GDM1 (cell line): ENCODE results near the gene ENPP7.

ENCODE experiments used
- DNase-seq: peaks from one replicate; lab custom pipeline; 2025; lab: John Stamatoyannopoulos, UW

The ENPP7 gene

GRCh38 chr17:79702550-79703236, 28.1 kb upstream of the ENPP7 start:
- DNase-seq, result no peak

GRCh38 chr17:79704691-79705090, 26.1 kb upstream of the ENPP7 start:
- no peak for DNase-seq

- DNase-seq, result no peak
Observed at GRCh38 chr17:79705674-79706073, 25.1 kb upstream of the ENPP7 start.

GRCh38 chr17:79706931-79707850, 23.6 kb upstream of the ENPP7 start:
- no peak for DNase-seq

GRCh38 chr17:79707931-79708891, 22.5 kb upstream of the ENPP7 start:
- no peak for DNase-seq

GRCh38 chr17:79711715-79712305, 18.9 kb upstream of the ENPP7 start:
- DNase-seq, result no peak

GRCh38 chr17:79713391-79713790, 17.4 kb upstream of the ENPP7 start:
- no peak for DNase-seq

GRCh38 chr17:79714176-79715097, 16.3 kb upstream of the ENPP7 start:
- DNase-seq, result no peak

- DNase-seq, result no peak
Observed at GRCh38 chr17:79715098-79715942, 15.4 kb upstream of the ENPP7 start.

GRCh38 chr17:79715943-79716797, 14.6 kb upstream of the ENPP7 start:
- DNase-seq, result no peak

GRCh38 chr17:79720705-79721292, 9.9 kb upstream of the ENPP7 start:
- DNase-seq, result no peak

- no peak for DNase-seq
Observed at GRCh38 chr17:79721993-79722671, 8.6 kb upstream of the ENPP7 start.

- DNase-seq, result no peak
Observed at GRCh38 chr17:79722787-79723186, 8.0 kb upstream of the ENPP7 start.

GRCh38 chr17:79728169-79728907, 2.4 kb upstream of the ENPP7 start:
- DNase-seq, result peak; percentile 31

GRCh38 chr17:79728908-79729471, 1.8 kb upstream of the ENPP7 start:
- DNase-seq, result no peak

GRCh38 chr17:79729761-79730160, 982 bp upstream of the ENPP7 start:
- DNase-seq, result no peak

- no peak for DNase-seq
Observed at GRCh38 chr17:79730437-79730768, 340 bp upstream of the ENPP7 start.
